Suprapubic skin (tissue), 3 donors: ENCODE results near the gene FOXN1.

Source experiments
- EP300 ChIP-seq: sonication (generic); formaldehyde crosslinking; IDR thresholded peaks from one replicate; pipeline ENCODE4 v1.6.1; 2017; ENCODE audit warnings: antibody characterized with exemption
- POLR2A ChIP-seq, 2 donors: fragments of 450-650 bp; IDR thresholded peaks; one replicate each; pipeline ENCODE4 v1.6.1; 2017; ENCODE audit warnings: antibody characterized with exemption in 2 of 2, mild to moderate bottlenecking in 2 of 2, moderate library complexity in 2 of 2
- TF ChIP-seq, protein P1 (sequence below), 2 donors: fragments of 200-600 bp in 1 of 2; fragments of 450-650 bp in 1 of 2; sonication (generic) in 1 of 2; IDR thresholded peaks; one replicate each; pipeline ENCODE4 v1.5.1; 2016 to 2019; ENCODE audit warnings: antibody characterized with exemption in 2 of 2, mild to moderate bottlenecking in 1 of 2, moderate library complexity in 1 of 2

GRCh38 chr17:28475151-28475900 lies 30.8 kb upstream of the FOXN1 start:
- TF ChIP-seq POLR2A (IDR thresholded peaks at IDR 0.05): no peak
- TF ChIP-seq, protein P1, sequence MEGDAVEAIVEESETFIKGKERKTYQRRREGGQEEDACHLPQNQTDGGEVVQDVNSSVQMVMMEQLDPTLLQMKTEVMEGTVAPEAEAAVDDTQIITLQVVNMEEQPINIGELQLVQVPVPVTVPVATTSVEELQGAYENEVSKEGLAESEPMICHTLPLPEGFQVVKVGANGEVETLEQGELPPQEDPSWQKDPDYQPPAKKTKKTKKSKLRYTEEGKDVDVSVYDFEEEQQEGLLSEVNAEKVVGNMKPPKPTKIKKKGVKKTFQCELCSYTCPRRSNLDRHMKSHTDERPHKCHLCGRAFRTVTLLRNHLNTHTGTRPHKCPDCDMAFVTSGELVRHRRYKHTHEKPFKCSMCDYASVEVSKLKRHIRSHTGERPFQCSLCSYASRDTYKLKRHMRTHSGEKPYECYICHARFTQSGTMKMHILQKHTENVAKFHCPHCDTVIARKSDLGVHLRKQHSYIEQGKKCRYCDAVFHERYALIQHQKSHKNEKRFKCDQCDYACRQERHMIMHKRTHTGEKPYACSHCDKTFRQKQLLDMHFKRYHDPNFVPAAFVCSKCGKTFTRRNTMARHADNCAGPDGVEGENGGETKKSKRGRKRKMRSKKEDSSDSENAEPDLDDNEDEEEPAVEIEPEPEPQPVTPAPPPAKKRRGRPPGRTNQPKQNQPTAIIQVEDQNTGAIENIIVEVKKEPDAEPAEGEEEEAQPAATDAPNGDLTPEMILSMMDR (IDR thresholded peaks at IDR 0.05): no peak
- no peak for TF ChIP-seq EP300
